Activated naive CD4-positive, alpha-beta T cell treated with anti-CD3 and anti-CD28 coated beads, Interleukin-2, amount 10 ng/mL, durations not matched to agents 5 hours and 36 hours (primary cell): ENCODE measurements around the gene WDR4. TPM values are rescaled to one million over a fixed set of nuclear protein-coding genes. Genes with fewer than 3 reads are reported as not detected.

ENCODE experiments used
- total RNA-seq, 2 experiments: library from RNA; stranded (reverse); gene quantifications; one replicate each; pipeline ENCODE4 v1.2.3, GENCODE V29; 2021

The WDR4 gene, protein sequence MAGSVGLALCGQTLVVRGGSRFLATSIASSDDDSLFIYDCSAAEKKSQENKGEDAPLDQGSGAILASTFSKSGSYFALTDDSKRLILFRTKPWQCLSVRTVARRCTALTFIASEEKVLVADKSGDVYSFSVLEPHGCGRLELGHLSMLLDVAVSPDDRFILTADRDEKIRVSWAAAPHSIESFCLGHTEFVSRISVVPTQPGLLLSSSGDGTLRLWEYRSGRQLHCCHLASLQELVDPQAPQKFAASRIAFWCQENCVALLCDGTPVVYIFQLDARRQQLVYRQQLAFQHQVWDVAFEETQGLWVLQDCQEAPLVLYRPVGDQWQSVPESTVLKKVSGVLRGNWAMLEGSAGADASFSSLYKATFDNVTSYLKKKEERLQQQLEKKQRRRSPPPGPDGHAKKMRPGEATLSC
- total RNA-seq: 10 to 100 TPM; 23.5 to 23.6 TPM

DNA sequence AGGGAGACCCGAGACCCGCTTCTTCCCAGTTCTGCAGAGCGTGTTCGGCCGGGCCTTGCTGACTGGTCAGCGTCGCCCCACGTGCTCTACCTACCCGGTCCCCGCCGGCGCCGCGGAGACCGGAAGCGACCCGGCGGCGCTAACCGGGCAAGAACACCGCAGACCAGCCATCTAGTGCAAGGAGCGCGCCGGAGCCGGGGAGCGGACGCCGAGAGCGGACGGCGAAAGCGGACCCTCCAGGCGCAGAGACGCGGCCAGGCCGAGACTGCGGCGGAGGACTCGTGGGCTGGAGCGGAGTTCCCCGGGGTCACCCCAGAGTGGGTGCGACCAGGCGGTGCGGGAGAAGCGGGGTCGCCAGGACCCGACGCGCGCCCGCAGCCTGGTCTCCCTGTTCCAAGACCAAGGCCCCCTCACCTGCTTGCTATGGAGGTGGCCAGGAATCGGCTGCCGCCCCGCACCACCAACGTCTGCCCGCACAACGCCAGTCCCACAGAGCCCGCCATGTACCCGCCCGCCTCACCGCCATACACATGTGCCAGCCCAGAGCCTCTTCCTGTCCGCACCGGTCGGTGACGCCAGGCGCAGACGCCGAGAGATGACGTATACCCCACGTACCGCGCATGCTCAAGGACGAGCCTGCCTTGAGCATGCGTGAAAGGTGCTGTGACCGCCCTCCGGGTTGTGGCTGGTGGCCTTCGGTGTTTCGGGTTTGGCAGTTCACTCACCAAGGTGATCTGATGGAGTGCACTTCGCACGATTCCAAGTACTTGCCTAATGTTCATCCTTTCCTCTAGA, at the start of gene WDR4:
Gene WDR4, minus strand, starts transcription at position 547 of the 795 bp plus-strand sequence. Its CDS starts 44 bp downstream, at position 503.

DNA sequence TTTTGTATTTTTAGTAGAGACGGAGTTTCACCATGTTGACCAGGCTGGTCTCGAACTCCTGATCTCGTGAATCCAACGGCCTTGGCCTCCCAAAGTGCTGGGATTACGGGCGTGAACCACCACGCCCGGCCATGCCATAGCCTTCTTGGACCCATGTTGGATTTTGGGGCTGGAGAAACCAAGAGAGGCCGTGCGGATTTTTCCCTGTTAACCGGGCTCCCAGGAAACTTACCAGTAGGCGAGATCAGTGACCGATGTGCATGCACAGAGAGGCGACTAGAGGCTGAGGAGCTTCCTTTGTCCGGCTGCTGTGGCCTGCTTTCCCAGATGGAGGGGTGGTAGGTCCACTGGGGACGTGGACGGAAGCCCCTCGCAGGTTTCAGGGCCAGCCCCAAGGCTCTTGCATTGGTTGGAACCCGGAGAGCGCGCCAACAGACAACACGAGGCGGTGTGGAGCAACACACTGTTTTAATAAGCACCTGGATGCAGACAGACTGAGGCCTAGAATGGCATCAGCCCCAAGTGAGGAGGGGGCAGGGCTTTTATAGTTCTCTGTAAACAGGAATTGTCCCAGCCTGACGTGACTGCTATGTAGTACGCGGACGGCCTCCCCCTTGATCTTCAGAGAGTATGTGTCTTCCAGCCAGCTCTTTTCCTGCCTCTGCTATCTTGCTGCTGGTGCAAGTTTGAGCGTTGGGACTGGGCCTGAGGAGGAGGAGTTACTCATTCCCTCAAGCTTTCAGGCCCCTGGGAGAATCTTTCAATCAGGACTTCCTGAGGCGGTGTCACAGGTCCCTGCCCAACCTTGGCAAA, 46.0 kb upstream of the WDR4 start, which contains the start of gene ERVH48-1:
Gene ERVH48-1, minus strand, starts transcription at position 517 of the 813 bp plus-strand sequence. CDS start 6,624 bp downstream, outside the sequence.

DNA sequence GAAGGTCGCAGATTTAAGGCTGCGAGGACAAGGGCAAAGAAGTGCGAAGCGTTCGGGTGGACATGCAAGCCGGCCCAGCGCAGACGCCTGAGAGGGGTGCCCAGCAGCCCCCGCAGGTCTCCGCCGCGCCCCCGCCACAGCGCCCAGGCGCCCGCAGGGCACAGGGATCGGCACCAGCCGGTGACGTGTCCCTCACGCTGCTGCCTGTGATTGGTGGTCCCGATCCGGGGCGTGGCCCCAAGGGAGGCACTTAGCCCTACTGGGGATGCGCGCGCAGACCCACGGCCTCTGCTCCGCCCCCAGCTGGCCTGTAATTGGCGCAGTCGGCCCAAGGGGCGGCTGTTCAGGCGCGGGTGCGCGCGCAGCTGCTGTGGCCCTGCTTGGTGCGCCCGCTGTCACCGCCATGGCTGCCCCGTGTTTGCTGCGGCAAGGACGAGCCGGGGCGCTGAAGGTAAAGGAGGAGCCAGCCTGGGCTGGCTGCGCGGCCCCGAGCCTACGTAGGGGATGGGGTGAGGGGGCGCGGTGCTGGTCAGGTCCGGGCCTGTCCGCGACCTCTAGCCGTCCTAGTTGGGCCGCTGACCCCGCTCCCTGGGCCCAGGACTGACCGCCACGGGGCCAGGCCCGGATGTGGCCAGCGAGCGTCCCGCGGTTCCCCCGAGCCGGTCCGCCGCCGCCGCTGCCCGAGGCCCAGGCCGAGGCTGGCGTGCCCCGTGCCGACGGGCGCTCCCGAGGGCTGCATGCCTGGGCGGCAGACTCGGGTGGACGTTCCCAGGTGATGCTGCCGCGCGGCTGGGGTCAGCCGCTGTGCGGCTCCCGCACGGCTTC, 13.8 kb upstream of the WDR4 start, which contains the start of gene NDUFV3:
Gene NDUFV3, plus strand, starts transcription at position 379 of the 825 bp plus-strand sequence. Its CDS starts 25 bp downstream, at position 404.

Other genes starting within 250 kb of the WDR4 start
- 1 to 10 TPM; 6.4 to 7.4 TPM for gene PDE9A, start 225.9 kb downstream of the WDR4 start, total RNA-seq
- gene NDUFV3, start 13.8 kb upstream of the WDR4 start, total RNA-seq: 10 to 100 TPM; 19.0 to 20.9 TPM
- gene ERVH48-1, start 46.1 kb upstream of the WDR4 start, total RNA-seq: 1 to 10 TPM; 4.0 TPM
- 10 to 100 TPM; 25.4 to 27.8 TPM for gene PKNOX1, start 95.0 kb upstream of the WDR4 start, total RNA-seq
- gene CBS, start 196.3 kb upstream of the WDR4 start, total RNA-seq: 10 to 100 TPM; 30.4 to 32.9 TPM
- 10 to 100 TPM; 50.8 to 59.4 TPM for gene U2AF1, start 228.0 kb upstream of the WDR4 start, total RNA-seq